GDM1 (cell line): ENCODE data around the gene BBX.

Source experiments
- DNase-seq: peaks from one replicate; lab custom pipeline; 2025; lab: John Stamatoyannopoulos, UW

Gene BBX

DNA sequence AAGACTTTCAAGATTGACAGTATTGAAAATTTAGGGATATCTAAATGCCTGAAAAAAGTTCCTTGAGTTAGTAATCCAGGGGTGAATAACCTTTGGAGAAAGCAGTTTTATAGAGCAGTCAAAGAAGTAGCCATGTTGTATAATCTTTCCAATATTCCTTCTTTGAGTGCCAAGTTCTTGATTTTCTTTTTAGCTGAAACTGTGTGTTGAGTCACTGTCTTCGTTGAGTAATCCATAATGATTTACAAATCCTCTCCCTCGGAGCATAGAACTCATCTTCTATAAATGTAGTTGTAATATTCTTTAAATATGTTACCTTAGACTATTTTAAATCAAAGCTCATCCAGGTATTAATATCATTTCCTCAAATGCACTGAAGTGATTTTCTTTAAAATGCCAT, 135.2 kb downstream of the BBX start:
- no peak for DNase-seq

DNA sequence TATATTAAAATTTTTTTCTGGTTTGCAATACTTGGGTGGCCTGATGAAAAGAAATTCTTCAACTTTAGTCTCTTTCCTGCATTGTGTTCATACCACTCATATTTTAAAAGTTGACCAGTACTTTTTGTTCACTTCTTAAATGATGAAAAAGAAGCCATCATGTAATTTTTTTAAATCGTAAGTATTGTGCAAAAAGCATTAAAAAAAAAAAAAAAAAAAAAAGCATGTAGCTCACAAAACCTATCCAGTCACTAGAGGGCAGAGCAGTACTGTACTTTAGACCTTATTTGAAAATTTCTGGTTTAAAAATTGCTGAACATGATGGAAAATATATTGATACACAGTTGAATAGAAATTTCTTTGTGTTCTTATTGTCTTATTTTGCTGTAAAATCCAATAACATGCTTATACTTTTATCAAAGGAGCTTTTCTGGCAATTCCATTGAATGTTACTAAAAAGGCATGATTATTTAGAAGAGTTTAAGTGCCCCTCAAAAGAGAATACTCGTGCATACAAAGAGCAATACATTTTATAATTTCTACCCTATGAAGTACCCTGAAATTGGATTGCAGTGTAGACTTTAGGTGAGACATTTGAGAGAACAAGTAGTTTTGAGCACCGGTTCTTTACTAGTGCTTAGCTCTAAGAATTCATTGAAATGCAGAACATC, 137.7 kb downstream of the BBX start:
- no peak for DNase-seq

DNA sequence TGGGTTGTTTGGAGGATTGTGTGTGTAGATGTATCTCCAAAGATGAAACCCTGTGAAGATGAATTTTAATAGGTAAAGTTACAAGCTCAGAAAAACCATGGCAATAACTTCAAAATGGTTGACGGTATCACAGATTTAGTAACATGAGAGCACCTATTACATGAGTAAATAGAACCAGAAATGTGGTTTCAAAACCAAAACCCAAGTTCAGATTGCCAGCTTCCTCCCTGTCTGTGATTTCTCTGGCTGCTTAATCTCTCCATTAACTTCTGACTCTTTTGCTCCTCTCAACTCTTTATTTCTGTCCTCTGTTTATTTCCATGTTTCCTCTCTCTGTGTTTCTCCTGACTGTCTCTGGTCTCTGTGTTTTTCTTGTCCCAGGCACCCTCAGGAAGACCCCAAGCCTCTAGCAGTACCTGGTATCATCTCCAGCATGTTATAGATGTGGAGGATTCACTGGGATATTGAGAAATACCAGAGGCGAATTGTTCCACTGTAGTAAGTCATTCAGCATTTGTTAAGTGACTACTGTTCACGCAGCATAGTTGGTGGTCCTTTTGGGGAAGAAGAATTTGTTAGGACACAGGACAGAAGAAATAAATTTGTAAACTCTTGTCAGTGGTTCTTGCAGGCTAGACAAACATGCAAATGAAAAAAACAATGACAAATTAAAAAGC, 138.8 kb downstream of the BBX start:
- no peak for DNase-seq

DNA sequence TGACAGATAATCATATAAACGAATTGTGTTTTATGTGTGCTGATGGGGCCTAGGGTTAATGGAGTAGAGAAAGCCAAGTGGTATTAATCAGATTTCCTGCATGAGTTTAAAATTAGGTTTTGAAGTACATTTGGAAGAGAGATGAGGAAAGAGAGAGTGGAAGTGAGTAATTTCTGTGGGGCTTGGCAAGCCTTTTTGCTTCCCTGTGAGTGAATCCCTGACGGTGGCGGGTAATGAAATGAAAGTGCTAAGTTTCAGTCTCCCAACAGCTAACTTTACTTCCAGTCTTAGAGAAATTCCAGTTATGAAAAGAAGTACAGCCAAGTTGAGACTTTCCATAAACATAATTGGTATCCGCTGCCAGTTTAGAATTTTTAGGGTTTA, 139.4 kb downstream of the BBX start:
- DNase-seq: no peak

DNA sequence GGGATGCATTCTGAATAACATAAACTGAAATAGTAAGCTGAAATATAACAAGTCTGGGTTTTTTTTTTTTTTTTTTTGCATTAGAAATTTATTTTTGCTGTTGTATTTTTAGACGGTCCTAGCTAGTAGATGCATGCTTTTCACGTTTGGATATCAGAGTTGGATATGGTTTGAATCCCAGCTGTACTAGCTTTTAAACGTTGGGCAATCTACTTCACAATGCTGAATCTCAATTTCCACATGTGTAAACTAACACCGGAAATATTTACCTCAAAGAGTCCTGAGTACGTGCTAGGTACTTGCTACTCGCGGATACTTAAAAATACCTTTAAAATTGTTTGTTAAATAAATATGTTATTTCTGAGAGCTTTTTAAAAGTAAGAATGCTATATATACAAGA, 139.8 kb downstream of the BBX start:
- DNase-seq: no peak

DNA sequence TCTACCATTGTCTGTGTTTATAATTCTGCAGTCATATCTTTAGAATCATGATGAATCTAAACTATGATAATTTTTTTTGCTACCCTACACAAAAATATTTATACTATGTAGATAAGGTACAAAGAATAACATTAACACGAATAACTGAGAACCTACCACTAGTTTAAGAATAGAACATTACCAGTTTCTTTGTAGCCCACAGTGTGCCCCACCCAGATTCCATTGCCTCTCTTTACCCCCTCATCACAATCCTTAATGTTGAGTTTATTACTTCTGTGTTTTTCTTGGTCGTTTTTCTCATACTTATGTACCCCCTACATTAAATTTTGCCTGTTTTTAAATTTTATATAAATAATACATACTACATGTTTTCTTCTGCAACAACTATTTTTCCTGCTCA, 140.5 kb downstream of the BBX start:
- DNase-seq: no peak

DNA sequence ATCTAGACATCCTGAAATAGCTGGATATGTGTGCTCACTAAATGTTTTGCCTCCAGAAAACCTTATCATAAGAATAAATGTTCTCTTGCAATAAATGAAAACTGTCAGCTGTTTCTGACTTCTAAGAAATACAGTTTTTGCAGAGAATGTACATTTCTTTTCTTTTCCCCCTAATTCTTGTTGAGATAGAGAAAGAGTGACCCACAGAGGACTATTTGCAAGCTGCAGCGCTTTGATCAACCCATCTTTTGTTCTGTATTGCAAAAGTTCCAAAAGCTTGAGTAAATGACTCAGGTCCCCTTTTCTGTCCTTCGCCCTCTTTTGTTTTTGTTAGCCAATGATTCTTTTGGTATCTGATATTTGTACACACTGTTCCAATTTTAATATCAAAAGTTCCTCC, 141.9 kb downstream of the BBX start:
- no peak for DNase-seq

DNA sequence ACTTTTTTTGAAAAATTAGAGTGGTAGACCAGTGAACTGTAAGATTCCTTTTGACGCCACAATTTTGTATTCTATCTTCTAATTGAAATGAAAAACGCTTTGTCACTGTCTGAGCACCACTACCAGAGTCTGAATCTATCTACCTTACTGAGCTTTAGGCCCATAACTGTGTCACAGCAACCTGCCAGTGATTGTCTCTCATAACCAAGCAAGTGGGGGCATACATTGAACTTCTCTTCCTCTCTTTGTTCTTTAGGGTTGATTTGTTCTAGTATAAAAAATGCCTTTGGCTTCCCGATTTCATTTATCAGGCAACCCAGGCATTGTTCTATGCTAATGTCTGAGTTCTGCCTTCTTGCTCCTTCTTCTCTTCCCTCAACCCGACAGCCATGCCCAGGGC, 142.6 kb downstream of the BBX start:
- DNase-seq: no peak

DNA sequence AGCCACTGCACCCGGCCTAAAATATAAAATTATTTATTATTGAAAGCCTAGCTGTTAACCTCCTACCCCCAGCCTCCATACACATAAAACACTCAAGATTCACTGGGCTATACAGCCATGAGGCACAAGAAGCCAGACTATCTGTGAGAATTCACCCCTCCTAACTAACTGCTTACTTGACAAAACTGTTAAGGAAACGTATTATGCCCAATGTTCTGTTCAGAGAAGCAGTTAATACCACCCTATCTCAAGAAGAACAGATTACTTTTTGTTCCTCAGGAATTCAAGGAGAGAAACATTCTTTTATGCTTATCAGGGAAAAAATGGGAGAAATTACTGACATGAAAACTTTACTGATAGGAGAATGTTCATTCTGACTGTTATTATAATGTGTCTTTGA, 144.1 kb downstream of the BBX start:
- DNase-seq: no peak

DNA sequence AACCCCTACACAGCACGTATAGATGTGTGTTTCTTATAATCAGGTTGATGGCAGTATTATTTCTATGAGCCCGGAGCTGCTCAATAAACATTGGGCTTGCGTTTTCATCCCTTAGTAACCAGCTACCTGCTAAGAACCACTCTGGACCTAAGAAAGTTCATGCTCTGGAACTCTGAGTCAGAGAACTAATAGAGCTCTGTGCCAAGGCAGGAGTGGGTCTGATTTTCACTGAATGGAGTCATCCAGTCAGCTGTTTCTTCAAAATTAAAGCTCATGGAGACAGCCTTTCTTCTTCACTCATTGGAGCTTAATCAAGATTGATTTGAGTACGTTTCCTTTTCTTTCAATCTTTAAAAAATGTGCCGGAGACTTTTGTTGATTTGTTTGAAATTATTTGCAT, 145.7 kb downstream of the BBX start:
- DNase-seq: no peak

DNA sequence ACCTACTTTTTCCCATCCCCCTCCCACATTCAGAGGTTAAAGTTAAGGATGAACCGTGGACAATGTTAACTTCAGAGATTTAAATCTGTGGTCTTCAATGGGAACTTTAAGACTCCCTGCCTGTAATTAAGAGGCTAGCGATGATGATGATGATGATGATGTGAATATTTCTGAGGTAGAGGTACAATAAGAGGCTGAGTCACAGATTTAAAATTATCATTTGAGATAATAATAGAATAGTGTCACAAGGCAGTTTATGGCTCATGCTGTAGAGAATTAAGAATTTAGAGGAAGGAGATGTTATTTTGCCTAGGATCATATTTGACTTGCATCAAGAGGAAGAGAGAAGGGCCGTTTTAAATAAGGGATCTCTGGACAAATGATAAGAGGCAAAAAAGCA, 146.2 kb downstream of the BBX start:
- DNase-seq: no peak

DNA sequence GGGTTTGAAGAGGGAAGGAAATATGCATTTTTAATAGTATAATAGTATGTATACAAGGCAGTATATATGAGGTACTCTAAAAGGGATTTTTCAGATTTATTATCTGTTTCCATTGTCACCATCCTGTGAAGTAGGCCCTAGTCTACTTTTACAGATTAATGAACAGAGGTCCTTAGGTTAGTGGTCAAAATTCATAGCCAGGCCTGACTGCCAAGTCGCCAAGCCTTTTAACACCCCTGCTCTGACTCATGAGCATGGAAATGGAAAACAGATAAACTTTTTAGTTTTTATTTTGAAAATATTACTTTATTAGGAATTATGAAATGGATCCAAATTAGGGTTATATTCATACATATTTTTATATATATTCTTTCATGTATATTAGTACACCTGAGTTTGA, 146.9 kb downstream of the BBX start:
- no peak for DNase-seq

DNA sequence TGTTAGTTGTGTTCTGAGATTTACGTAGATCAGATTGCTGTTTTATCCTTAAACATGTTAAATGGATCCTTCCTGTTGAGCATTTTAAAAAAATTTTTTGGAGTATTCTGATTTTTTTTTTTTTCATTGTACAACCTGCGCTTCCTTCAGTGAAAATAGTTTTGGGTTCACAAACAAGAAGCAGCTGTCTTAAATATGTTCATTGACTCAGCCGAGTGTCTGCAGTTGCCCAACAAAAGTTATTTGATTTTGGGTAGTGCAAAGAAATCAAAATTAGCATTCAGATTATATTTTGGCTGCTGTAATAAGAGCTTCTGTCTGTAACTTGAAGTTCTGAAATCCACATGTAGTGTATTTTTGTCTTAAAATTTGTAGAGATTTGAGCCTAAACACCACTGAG, 148.2 kb downstream of the BBX start:
- no peak for DNase-seq

DNA sequence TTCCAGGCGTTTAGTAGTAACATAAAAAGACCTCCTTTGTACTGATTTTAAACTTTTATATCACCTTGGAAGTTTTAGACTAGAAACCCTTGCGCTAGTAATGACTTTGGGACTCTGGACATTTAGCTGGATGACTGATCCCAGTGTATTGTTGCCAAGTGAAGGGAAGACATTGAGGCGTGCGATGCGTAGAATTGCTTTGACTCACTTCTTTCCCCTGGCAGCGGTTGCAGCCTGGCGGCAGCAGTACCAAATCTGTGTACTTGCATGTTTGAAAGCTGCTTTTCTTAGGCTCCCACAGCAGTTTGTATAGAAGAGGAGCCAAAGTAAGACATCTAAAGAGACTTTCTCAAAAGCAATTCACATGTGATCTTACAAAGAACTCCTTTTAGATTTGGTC, 151.6 kb downstream of the BBX start:
- DNase-seq: no peak

DNA sequence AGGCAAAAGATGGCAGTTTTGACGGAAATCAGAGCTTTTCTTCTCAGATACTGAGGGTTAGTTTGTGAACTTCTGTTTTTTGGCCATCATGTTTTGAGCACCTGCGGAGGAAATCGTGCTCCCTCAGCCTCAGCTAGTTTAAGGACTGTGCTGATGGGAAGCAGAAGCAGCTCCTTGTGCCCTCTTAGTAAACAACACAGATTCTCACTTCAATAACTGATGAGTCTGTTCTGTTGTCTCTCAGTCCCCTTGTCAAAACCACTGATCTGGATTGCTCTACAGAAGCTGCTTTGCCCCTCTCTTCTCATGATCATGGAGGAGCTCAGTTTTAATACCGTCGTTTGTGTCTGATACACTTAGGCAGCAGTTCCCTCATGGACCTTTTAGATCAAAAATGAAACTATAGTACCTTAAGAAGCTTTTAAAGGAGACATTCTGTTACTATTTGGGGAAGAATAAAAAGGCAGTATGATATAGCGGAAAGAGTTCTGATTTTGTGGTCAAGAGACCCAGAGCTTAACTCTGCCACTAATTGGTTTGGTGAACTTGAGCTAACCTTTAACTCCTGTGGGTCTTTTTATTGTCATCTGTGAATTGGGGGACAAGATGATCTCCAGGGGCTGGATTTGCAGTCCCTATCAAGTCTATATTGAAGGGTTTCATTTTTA, 152.6 kb downstream of the BBX start:
- DNase-seq: no peak

DNA sequence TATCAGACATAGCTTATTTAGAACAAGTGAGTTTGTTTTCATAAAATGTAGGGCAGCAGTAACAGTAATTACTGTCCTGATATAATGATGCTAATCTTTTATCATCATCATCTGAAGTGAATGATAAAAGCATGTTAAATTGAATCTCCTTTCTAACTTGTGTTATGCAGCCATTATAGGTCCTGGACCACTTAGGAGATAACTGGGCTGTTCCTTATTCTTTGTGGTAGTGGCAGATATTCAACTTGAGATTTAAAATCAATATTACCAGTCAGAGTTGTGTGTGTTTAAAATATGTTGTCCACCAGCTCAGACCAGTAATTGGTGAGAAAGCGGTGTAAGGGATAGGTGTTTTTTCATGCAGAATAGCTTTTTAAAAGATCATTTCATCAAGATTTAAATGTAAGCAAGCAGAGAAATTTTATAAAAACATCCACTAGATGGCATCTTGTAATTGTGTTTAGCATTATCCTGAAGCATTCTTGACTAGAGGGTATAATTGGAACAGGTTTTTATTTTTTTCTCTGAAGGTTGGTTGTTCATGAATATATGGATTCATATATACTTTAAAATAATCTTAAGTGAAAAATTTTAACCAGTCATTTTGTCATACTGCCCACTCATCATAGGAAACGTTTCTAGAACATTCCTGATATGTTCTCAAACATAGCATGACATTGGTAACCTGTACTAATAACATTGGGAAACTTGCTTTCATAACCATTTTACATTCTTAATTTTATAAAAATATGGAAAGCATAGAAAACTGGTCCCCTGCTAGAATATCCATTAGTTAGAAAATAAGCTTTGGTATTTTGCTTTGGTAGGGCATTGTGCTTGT, 153.9 kb downstream of the BBX start:
- DNase-seq: no peak

DNA sequence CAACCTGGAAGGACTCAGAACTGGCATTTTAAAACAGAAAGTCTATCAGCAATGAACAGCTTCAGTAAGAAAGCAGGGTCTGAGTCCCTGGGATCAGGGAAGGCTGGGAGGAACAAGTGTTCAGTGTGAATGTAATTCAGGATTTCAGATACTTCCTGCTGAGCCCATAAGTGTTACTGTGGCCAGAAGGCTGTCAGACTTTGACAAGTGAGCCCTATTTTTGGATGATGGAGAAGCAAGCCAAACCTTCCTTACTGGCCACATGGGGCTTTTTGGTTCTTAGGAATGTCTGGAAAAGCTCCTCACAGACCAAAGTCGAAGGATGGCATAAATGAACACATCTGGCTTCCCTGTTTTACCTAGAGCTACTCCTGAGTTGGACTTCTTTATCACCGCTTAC, 157.2 kb downstream of the BBX start:
- no peak for DNase-seq

DNA sequence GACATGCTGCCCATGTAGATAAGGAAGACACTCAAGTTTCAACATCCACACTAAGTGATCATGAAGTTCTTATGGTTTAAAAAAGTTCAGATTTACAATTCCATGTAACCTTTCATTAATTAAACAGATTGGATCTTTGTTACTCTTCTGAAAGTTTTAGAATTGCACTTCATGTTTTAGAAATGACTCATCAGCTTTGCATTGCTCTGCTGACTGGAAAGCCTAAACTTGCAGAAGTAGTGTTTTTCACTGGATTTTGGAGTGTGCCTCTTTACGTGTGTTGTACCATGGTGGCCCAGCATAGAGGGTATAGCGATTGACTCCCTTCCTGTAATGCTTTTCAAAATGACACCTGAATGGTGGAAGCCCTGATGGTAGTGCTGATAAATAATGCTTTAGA, 157.9 kb downstream of the BBX start:
- DNase-seq: no peak

DNA sequence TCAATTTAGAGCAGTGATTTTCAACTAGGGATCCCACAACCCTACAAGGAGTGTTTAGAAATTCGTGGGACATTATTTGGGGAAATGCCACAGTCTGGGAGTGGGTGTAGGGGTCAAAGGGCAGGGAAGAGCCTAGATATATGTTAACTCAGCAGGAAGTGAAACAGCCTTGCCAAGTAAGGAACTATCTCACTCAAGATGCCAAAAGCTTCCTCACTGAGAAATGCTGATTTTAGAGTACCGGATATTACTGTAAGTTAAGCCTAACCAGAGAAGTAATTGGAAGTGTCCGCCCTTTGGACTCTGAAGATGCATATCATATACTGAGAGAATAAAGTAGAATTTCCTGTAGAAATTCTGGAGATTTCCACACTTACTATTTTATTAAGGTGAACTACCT, 158.6 kb downstream of the BBX start:
- DNase-seq: no peak

DNA sequence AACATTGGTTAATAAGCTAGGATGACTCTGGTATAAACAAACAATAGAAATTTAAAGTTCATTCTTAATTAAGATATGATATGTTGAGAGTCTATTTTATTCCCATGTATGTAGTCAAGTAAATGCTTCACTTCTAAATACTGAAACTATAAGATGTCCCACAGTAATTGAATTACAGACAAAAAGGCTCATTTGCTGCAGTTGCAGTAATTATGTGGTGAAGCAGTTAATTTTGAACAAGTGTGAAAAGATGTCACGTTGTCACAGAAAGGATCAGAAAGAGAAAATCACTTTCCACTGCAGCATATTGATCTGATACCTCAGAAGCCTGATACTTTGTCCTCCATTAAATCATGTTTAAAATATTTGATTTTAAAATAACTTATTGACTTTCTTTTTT, 159.8 kb downstream of the BBX start:
- DNase-seq: no peak

DNA sequence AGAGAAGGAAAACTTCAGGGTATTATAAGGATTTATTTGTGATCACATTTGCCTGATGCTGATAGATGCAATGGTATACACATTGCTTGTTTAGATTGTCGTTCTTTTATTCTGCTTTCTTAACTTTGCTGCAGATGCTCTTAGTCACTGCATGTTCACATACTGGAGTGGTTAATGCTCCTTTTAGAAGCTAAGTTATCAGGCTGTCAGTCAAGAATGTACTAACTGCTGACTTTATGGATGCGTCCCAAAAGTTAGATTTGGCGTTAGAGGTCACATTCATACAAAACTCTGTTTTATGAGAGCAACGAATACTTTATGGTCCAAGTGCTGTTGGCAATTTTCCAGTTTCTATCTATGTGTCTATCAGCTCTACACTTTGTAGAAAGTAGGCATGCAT, 160.7 kb downstream of the BBX start:
- no peak for DNase-seq

DNA sequence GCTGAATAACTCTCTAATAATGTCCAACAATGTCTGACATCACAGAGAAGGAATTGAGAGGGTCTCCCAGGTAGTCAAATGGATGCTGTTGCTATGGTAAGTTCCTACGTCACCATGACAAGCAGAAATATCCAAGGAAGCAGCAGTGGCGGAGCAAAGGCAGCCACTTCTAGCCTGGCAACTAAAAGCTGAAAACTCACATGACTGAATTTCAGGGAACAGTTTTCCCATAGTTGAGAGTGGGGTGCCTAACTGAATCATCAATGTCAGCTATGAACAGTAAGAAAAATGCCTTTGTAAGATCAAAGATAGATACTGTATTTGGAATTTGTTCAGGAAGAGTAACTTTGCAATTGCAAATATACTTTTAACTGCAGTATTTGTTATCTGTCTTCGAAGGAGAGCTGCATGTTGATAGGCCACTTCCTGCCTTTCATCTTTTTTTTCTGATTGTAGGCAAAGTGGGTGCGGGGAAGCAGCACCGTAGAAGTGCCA, 161.7 kb downstream of the BBX start:
- no peak for DNase-seq

DNA sequence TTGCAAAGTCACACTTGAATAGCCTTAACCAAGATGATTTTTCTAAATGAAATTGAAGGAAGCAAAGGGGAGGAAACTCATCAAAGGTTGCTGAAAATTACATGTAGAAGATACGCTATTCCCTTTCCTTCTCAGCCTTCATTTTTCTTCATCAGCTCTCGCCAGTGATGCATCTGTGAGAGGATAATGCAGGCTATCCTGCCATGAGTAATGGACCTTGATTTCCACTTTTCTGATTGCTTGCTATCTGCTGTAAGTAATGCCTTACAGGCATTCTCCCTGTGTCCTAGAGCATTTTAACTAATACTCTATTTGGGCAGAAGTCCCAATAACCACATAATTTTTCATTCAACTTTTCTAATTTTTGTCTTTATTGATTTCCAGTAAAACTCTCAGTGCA, 162.6 kb downstream of the BBX start:
- no peak for DNase-seq
